GM21825 (cell line): ENCODE data around the gene COL26A1.

Experiments used
- ATAC-seq: cut with Tn5 transposase; IDR thresholded peaks from one replicate; pipeline ENCODE4 v1.9.1; 2021; ENCODE audit warnings: mild to moderate bottlenecking, moderate library complexity; ENCODE audit not compliant: unreplicated experiment

The COL26A1 gene

DNA sequence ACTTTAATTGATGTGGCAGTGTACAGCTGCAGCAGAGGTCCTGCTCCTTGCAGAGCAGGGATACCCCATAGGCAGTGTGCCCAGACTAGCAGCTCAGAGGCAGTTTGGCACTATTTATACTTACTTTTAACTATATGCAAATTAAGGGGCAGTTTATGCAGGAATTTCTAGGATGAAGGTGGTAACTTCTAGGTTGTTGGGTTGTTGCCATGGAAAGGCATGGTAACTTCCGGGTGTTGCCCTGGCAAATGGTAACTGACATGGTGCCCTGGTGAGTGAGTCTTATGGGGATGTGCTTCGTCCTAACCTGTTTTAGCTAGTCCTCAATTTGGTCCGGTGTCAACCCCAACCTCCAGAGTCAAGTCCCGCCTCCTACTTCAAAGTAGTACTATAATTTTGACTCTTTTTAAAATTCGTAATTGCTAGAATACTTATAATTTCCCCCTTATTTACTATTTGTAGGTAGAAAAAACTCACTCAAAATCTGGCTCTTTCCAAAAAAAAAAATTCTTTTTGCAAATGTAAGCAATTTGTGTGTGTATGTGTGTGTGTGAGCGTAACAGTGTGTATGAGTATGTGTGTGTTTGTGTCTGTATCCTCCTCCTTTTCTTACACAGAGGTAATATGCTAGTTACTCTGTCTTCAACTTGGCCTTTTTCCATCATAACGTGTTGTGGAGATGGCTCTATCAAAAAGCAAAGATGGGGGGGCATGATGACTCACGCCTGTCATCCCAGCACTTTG, 5.9 kb downstream of the COL26A1 start:
- ATAC-seq, result no peak

DNA sequence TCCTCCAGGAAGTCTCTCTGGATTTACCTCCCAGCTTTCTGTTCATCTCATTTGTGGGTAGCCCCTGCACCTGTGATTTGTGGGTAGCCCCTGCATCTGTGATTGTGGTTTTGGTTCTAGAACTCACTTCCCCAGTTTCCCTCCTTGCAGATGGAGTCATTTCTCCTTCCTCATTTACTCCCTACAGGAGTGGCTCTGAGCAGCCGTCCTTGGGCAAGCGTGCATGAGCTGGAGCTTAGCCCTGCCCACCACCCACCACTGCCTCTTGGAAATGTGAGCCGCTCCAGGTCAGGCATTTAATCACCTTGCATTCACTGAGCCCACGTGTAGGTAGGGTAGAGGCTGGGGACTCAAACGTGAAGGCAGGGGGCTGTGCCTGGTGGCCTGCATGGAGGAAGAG, 8.2 kb downstream of the COL26A1 start:
- no peak for ATAC-seq

DNA sequence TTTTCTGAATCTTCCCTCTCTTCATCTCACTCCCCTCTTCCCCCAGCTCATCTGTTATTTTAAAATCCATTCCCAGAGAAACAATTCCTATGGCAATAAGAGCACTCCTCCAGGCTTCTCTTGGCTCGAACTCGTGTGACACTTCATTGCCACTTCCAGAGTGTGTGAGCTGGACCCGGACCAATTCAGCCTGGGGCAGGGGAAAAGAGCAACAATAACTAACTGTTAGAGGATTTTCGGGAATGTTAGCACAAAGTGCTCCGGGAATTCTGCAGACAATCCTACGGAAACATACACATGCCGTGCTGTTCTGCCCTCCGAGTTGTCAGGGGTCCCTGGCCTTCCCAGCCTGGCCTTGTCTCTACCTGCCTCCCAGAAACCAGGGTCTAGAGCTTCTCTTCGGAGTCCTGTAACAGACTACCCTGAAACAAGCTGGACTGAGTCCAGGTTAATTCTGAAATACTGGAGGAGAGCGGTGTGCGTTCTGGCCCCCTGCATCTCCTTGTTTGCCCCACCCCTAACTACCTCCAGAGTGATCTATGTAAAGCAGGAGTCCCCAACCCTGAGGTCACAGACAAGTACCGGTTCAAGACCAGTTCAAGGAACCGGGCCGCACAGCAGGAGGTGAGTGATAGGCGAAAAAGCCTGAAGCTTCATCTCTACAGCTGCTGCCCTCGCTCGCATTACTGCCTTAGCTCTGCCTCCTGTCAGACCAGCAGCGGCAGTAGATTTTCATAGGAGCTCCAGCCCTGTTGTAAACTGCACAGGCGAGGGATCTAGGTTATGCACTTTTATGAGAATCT, 11.3 kb downstream of the COL26A1 start:
- no peak for ATAC-seq

DNA sequence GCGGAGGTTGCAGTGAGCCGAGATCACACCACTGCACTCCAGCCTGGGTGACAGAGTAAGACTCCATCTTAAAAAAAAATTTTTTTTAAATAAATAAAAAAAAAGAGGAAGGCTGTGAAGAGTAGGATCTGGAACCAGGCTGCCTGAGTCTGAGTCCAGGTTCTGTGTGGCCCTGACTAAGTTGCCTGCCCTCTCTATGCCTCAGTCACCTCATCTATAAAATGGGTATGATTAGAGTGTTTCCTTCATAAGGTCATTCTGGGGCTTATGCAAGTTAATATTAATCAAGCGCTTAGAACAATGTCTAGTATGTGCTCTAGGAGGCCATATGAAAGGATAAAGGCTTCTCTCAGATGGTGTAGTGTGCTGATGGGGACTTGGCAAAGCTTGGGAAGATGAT, 12.3 kb downstream of the COL26A1 start:
- no peak for ATAC-seq

DNA sequence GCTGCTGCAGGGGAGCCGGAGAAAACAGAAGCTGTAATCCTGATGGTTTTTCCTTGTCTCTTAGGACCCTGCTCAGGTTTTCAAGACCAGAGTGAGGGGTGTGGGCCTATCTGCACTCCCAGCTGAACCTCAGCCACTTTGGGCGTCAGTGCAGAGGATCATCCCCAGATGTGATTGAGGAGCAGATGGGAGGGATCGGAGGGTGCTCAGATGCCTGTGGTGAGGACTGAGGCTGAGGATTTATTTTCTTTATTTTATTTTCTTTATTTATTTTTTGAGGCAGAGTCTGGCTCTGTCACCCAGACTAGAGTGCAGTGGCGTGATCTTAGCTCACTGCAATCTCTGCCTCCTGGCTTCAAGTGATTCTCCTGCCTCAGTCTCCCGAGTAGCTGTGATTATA, 13.9 kb downstream of the COL26A1 start:
- ATAC-seq, result no peak

DNA sequence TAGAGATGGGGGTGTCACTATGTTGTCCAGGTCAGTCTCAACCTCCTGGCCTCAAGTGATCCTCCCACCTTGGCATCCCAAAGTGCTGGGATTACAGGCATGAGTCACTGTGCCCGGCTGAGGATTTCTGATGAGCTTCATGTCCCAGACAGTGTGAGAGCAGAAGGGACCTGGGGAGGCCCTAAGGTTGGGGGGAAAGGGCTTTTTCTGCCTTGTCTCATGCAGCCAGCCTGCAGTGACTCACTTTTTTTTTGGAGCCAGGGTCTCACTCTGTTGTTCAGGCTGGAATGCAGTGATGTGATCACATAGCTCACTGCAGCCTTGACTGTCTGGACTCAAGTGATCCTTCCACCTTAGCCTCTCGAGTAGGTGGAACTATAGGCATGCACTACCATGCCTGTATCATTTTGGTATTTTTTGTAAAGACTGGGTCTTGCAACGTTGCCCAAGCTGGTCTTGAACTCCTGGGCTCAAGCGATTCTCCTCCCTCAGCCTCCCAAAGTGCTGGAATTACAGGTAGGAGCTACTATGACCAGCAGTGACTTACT, 14.6 kb downstream of the COL26A1 start:
- ATAC-seq, result no peak

DNA sequence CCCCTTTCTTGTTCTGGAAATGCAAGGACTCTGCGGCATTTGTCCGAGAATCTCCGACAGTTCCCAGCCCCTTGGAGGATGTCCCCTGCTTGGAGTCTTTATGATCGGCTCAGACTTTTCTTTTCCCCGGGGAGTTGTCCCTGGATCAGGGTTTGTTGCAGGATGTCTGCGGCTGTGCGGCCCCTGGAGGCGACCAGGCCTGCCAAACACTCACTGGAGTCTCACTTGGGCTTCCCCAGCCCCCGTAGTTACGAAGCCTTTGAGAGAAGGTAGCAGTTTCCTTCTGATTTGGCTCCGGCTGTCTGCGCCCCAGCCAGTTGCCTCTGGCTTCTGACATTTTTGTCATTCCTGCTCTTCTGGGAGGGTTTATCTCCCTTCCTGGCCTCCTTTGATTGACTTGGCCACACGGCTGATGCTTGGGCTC, 16.1 kb downstream of the COL26A1 start:
- no peak for ATAC-seq

DNA sequence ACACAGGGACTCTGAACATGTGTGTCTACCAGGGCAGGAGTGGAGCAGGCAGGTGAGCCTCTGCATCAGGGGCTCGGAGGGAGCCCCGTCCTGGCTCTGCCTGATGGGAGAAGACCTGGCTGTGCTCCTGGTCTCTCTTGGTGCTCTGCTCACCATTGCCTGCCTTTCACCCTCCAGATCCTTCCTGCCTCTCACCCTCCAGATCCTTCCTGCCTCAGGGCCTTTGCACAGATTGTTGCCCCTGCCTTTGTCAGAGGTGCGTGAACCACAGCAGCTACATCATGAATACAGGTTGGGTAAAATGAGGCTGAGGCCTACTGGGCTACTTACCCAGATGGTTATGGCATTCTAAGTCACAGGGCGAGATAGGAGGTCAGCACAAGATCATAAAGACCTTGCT, 16.6 kb downstream of the COL26A1 start:
- ATAC-seq, result no peak

DNA sequence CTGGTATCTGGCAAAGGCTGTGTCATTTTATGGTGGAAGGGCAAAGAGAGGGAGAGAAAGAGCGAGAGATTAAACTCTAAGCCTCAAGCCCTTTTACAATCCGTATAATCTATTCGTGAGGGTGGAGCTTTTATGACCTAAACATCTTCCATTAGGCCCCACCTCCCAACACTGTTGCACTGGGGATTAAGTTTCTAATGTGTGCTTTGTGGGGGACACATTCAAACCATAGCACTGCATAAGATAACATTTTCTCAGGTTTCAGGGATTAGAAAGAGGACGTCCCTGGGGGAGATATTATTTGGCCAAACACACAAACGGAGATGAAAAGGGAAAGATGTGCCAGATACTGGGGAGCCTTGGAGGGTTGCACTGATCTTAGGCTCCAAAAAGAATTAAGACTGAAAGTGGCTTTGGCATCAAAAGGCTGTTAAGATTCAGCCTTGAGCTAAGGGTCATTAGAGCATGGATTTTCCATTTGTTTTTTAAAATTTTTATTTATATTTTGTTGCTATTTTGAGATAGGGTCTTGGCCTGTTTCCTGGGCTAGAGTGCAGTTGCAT, 19.0 kb downstream of the COL26A1 start:
- no peak for ATAC-seq

DNA sequence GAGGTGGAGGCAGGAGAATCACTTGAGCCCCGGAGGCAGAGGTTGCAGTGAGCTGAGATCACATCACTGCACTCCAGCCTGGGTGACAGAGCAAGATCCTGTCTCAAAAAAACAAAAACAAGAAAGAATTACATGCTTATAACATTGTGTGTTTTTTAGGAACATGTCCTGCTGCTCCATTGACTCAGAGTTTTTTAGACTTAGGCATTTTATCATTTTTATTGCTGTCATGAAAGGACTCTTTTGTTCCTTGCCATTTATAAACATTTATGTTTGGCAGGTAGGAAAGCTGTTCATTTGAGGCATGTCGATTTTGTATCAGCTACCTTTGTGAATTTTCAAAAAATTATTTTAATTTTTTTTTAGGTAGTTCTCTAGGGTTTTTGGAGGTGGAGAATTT, 20.3 kb downstream of the COL26A1 start:
- ATAC-seq, result no peak

DNA sequence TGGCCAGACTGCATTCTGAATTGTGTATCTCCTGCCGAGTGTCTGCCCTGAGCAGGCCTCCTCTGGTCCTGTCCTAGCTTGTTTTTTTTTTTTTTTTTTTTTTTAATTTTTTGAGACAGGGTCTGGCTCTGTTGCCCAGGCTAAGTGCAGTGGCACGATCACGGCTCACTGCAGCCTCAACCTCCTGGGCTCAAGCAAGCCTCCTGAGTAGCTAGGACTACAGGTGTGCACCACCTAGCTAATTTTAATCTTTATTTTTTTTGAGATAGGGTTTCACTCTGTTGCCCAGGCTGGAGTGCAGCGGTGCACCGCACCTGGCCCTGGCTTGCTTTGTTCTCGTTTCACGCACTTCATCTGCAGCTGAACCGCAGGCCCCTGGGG, 23.5 kb downstream of the COL26A1 start:
- no peak for ATAC-seq

DNA sequence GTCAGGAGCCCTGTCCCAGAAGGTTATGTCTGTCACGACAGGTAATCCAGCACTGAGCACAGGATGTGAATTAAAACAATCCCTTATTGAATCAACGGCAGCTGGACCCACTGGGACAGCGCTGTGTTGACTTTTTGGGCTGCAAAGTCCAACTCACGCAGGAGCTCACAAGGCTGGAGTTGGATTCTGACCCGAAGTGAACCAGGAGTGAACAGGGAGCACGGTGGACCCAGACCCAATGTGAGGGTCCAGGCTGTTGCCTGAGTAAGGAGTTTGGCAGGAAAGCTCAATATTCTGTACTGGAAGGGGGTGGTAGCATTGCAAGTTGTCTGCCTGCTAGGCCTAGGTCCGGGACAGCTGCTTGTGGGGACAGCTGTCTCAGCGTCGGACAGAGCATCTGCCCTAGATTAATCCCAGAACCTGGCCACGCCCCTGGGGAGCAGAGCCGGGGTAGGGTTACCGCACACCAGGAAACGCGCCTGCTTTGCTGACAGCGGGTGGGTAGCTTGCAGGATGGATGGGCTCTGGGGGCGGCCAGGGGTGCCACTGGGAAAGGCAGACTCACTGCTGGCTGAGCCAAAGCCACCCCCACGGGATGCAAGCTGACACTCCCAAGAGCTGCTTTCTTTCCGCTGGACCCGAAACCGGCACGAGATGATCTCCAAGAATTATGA, 24.0 kb downstream of the COL26A1 start:
- ATAC-seq, result no peak

DNA sequence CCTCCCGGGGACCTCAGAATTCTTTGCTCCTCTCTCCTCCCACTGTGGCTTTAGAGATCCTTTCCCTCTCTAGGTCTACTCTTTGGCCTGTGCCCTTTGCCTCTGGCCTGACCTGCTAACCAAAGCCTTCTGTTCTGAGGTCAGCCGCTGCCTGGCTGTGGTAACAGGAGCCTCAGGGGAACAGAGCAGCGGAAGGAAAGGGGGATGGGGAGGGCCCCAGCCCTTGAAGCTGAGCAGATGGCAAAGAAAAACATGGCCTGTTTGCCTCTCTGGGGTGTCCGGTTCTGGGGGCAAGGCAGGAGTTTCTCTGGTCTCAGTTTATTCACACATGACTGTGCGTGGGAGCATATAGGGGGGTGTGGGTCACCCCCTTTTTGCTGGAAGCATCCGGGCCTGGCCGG, 28.2 kb downstream of the COL26A1 start:
- ATAC-seq, result peak; percentile 94

DNA sequence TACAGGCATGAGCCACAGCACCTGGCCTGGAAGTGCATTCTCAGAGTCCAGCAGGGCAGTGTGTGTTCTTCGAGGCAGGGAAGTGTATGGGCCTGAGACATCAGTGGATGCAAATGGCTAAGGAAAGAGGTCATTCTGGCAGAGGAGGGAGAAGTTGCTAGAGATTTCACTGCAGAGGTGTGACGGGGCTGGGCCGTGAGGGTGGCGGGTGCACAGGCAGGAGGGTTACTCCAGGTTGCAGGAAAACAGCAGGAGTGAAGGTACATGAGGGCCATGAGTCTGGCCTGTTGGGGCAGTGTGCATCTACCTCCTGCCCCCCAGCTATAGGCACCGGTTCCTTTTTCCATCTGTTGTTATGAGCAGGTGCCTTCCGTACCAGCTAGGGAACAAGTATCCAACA, 29.3 kb downstream of the COL26A1 start:
- no peak for ATAC-seq

DNA sequence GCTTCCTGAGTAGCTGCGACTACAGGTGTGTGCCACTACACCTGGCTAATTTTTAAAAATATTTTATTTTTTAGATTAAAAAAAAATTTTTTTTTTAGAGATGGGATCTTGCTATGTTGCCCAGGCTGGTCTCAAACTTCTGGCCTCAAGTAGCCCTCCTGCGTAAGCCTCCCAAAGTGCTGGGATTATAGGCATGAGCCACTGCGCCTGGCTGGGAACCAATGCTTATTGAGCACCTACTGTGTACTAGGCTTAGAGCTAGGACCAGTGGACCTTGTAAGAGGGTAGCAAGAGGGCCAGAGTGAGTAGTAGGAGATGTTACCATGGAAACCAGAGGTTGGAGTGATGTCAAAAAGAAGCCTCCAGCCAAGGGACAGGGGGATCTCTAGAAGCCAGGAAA, 31.2 kb downstream of the COL26A1 start:
- no peak for ATAC-seq

DNA sequence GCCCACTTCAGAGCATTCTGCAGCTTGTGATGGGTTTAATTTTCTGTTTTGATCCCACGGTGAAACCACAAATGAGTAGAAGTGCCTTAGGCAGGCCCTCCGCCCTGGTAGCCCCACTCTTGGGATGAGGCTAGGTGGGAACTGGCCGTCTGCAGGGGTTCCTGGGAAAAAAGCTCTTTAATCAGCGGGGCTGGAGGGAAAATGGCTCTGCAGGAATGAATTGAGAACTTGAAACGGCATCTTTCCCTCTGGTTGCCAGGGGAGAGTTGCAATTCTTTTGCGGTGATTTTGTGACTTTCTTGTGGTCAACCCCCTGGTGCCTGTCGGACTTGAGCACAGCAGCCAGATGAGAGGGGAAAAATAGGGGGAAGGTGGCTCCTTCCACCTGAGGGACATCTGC, 32.7 kb downstream of the COL26A1 start:
- no peak for ATAC-seq

DNA sequence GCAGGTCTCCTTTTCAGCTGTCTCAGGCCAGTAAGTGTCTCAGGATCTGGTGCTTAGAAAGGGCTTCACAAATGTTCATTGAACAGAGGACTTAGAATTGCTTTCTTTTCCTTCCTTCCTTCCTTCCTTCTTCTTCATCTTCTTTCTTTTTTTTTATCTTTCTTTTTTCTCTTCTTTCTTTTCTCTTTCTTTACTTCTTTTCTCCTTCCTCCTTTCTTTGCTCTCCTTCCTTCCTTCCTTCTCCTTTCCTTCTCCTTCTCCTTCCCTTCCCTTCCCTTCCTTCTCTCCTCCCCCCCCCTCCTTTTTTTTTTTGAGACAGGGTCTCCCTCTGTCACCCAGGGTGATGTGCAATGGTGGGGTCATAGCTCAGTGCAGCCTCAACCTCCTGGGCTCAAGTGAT, 34.6 kb downstream of the COL26A1 start:
- ATAC-seq, result no peak

DNA sequence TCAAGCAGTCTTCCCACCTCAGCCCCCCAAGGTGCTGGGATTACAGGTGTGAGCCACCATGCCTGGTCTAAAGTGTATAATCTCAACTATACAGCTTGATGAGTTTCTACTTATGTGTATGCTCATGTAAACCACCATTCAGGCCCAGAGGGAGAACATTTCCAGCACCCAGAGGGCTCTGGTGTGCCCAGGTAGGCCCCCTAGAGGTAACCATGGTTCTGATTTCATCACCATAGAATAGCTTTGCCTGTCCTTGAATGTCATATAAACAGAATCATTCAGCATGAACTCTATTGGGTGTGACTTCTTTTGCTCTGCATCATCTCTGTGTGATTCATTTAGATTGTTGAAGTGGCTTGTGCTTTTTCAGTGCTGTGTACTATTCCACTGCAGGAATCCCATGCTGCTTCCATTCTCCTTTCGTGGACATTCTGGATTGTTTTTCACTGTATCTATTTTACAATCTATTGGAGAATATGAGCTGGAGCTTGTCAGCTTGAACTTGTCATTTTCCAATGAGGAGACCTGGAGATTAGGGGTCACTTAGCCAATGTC, 35.2 kb downstream of the COL26A1 start:
- ATAC-seq, result no peak

DNA sequence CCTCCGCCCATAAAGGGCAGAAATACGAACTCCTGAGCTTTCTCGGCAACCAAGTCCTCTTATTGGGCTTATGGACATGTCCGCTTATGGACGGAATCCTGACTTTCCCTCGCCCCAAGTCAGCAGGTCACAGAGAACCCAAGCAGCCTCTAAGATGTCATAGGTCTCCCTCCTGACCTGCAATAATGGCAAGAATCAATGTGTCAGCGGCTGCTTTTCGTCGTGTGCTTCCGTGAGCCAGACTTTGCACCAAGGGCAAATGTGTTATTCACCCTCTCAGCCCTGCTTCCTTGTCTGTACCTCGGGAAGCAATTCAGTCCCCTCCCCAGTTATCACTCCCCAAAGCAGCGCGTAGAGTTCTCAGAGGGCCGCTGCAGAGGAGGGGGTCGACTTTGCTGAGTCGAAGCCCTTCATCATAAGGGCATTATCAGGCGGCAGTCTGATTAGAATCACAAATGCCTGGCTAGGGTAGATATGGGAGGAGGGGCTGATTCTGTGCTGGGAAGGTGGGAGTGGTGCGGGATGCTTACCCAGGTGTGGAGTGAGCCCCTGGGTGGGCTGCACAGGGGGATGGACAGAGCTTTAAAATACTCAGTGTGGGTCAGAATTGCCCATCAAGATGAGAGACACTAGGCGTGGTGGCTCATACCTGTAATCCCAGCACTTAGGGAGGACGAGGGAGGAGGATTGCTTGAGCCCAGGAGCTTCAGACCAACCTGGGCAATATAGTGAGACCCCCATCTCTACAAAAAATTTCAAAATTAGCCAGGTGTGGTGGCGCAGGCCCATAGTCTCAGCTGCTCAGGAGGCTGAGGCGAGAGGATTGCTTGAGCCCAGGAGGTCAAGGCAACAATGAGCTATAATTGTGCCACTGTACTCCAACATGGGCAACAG, 36.0 kb downstream of the COL26A1 start:
- no peak for ATAC-seq

DNA sequence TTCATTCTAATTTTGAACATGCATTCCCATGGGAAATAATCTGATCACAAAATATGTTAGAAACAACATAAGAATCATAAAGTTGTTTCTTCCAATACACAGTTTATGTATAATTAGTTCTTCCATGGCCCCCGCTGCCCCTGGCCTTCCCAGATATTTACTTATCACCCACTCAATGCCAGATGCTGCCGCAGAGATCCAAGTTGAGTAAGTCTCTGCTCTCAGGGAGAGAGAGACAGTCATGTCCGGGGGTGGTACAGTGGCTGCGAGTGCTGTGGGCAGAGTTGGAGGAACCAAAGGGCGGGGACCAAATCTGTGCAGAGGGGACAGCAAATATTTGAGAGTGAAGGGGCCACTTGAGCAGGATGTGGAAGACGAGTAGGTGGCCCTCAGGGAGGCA, 37.1 kb downstream of the COL26A1 start:
- ATAC-seq, result no peak
